ENCODE measurements around the gene DPF3.

DPF3 gene

GRCh38 chr14:72714094-72714493 lies 179.8 kb downstream of the DPF3 start:
- Histone ChIP-seq H3K23ac (ENCODE audit: low read length) (no peak overlapping the region), H3K4me3 (ENCODE audit: low read depth, low read length) (no peak overlapping the region), H2BK120ac (ENCODE audit: insufficient read depth, low read length, poor library complexity) (no peak overlapping the region), H3K9me3 (ENCODE audit: insufficient read depth, low read depth, low read length) (no peaks in the 10 kb centered on the region), H3K79me2 (ENCODE audit: control insufficient read depth, insufficient read depth, low read length, poor library complexity) (no peaks in the 10 kb centered on the region), H3K27me3 (ENCODE audit: insufficient read depth, low read length) (no peaks in the 10 kb centered on the region), H3K4me1 (ENCODE audit: control insufficient read depth in 1 of 2, insufficient read depth in 2 of 2, low read length in 2 of 2) (peaks cover 0 to 7% of the 10 kb centered on the region in 2 experiments), H4K12ac (ENCODE audit: low read depth, low read length) (no peak overlapping the region), H3K4ac (ENCODE audit: low read depth, low read length) (no peak overlapping the region), H3K18ac (ENCODE audit: low read length) (no peak overlapping the region), H3K36me3 (ENCODE audit: control insufficient read depth in 1 of 2, insufficient read depth in 2 of 2, low read length in 2 of 2) (peaks cover 0 to 3% of the 10 kb centered on the region in 2 experiments), H3K4me2 (ENCODE audit: low read length) (no peak overlapping the region), H3K27ac (ENCODE audit: low read depth, low read length) (no peak overlapping the region), H3K14ac (ENCODE audit: low read length) (no peak overlapping the region), H2AFZ (ENCODE audit: insufficient read depth, low read length, poor library complexity) (peak overlapping the region; percentile 17), H4K91ac (ENCODE audit: low read depth, low read length) (no peak overlapping the region), H4K8ac (ENCODE audit: low read depth, low read length) (no peak overlapping the region), H2BK12ac (ENCODE audit: low read length) (no peak overlapping the region), H2AK5ac (ENCODE audit: low read length) (no peak overlapping the region), H3K9ac (ENCODE audit: low read length) (no peak overlapping the region), H3K79me1 (ENCODE audit: low read length) (no peaks in the 10 kb centered on the region), H2BK5ac (ENCODE audit: low read depth, low read length, poor library complexity) (no peak overlapping the region)
- WGBS (ENCODE audit: extremely low coverage, insufficient coverage, insufficient read length): no CpG with 5 or more reads among the region's 14 CpGs
- no peak for DNase-seq

- H4K8ac ChIP-seq (ENCODE audit: low read depth, low read length): no peak overlapping the region
- H3K9me3 ChIP-seq (ENCODE audit: insufficient read depth, low read depth, low read length): no peaks in the 10 kb centered on the region
- no peaks in the 10 kb centered on the region for H3K27me3 ChIP-seq (ENCODE audit: insufficient read depth, low read length)
- WGBS (ENCODE audit: extremely low coverage, insufficient coverage, insufficient read length): no CpG with 5 or more reads among the region's 12 CpGs
- no peaks in the 10 kb centered on the region for H3K79me2 ChIP-seq (ENCODE audit: control insufficient read depth, insufficient read depth, low read length, poor library complexity)
- H3K9ac ChIP-seq (ENCODE audit: low read length): no peak overlapping the region
- no peak overlapping the region for H3K23ac ChIP-seq (ENCODE audit: low read length)
- H4K91ac ChIP-seq (ENCODE audit: low read depth, low read length): no peak overlapping the region
- peaks cover 0 to 6% of the 10 kb centered on the region in 2 experiments for H3K36me3 ChIP-seq (ENCODE audit: control insufficient read depth in 1 of 2, insufficient read depth in 2 of 2, low read length in 2 of 2)
- H2AFZ ChIP-seq (ENCODE audit: insufficient read depth, low read length, poor library complexity): no peak overlapping the region
- H3K27ac ChIP-seq (ENCODE audit: low read depth, low read length): no peak overlapping the region
- no peak overlapping the region for H2AK5ac ChIP-seq (ENCODE audit: low read length)
- no peak overlapping the region for H3K4ac ChIP-seq (ENCODE audit: low read depth, low read length)
- no peak overlapping the region for H2BK12ac ChIP-seq (ENCODE audit: low read length)
- H4K12ac ChIP-seq (ENCODE audit: low read depth, low read length): no peak overlapping the region
- peaks cover 0 to 7% of the 10 kb centered on the region in 2 experiments for H3K4me1 ChIP-seq (ENCODE audit: control insufficient read depth in 1 of 2, insufficient read depth in 2 of 2, low read length in 2 of 2)
- H3K4me3 ChIP-seq (ENCODE audit: low read depth, low read length): no peak overlapping the region
- H2BK5ac ChIP-seq (ENCODE audit: low read depth, low read length, poor library complexity): no peak overlapping the region
- DNase-seq: no peak
- H3K18ac ChIP-seq (ENCODE audit: low read length): no peak overlapping the region
- no peak overlapping the region for H3K14ac ChIP-seq (ENCODE audit: low read length)
- H3K4me2 ChIP-seq (ENCODE audit: low read length): no peak overlapping the region
- no peak overlapping the region for H2BK120ac ChIP-seq (ENCODE audit: insufficient read depth, low read length, poor library complexity)
- no peaks in the 10 kb centered on the region for H3K79me1 ChIP-seq (ENCODE audit: low read length)
These were observed 182.0 kb downstream of the DPF3 start for GRCh38 chr14:72711936-72712335.

GRCh38 chr14:72709916-72710611 lies 183.8 kb downstream of the DPF3 start:
- H2AFZ ChIP-seq (ENCODE audit: insufficient read depth, low read length, poor library complexity): no peak overlapping the region
- no peak overlapping the region for H4K8ac ChIP-seq (ENCODE audit: low read depth, low read length)
- no peak overlapping the region for H2BK5ac ChIP-seq (ENCODE audit: low read depth, low read length, poor library complexity)
- H2AK5ac ChIP-seq (ENCODE audit: low read length): no peak overlapping the region
- no peak overlapping the region for H2BK120ac ChIP-seq (ENCODE audit: insufficient read depth, low read length, poor library complexity)
- no peak for DNase-seq
- H3K9ac ChIP-seq (ENCODE audit: low read length): no peak overlapping the region
- peaks cover 0 to 4% of the 10 kb centered on the region in 2 experiments for H3K4me1 ChIP-seq (ENCODE audit: control insufficient read depth in 1 of 2, insufficient read depth in 2 of 2, low read length in 2 of 2)
- no peaks in the 10 kb centered on the region for H3K79me1 ChIP-seq (ENCODE audit: low read length)
- H3K14ac ChIP-seq (ENCODE audit: low read length): no peak overlapping the region
- no peak overlapping the region for H3K18ac ChIP-seq (ENCODE audit: low read length)
- no peak overlapping the region for H2BK12ac ChIP-seq (ENCODE audit: low read length)
- peaks cover 0 to 6% of the 10 kb centered on the region in 2 experiments for H3K36me3 ChIP-seq (ENCODE audit: control insufficient read depth in 1 of 2, insufficient read depth in 2 of 2, low read length in 2 of 2)
- H3K79me2 ChIP-seq (ENCODE audit: control insufficient read depth, insufficient read depth, low read length, poor library complexity): no peaks in the 10 kb centered on the region
- H3K27ac ChIP-seq (ENCODE audit: low read depth, low read length): no peak overlapping the region
- no peak overlapping the region for H4K91ac ChIP-seq (ENCODE audit: low read depth, low read length)
- no peaks in the 10 kb centered on the region for H3K27me3 ChIP-seq (ENCODE audit: insufficient read depth, low read length)
- no CpG with 5 or more reads among the region's 7 CpGs for WGBS (ENCODE audit: extremely low coverage, insufficient coverage, insufficient read length)
- no peak overlapping the region for H3K4ac ChIP-seq (ENCODE audit: low read depth, low read length)
- no peak overlapping the region for H3K4me2 ChIP-seq (ENCODE audit: low read length)
- H3K23ac ChIP-seq (ENCODE audit: low read length): no peak overlapping the region
- H3K9me3 ChIP-seq (ENCODE audit: insufficient read depth, low read depth, low read length): peaks cover 4% of the 10 kb centered on the region
- H4K12ac ChIP-seq (ENCODE audit: low read depth, low read length): no peak overlapping the region
- no peak overlapping the region for H3K4me3 ChIP-seq (ENCODE audit: low read depth, low read length)

- no peak overlapping the region for H2BK120ac ChIP-seq (ENCODE audit: insufficient read depth, low read length, poor library complexity)
- no peak overlapping the region for H2BK12ac ChIP-seq (ENCODE audit: low read length)
- peak; percentile 11 to 41 for DNase-seq
- no peak overlapping the region for H3K4me3 ChIP-seq (ENCODE audit: low read depth, low read length)
- H3K9ac ChIP-seq (ENCODE audit: low read length): no peak overlapping the region
- H3K4me1 ChIP-seq (ENCODE audit: control insufficient read depth in 1 of 2, insufficient read depth in 2 of 2, low read length in 2 of 2): peaks cover 0 to 2% of the 10 kb centered on the region in 2 experiments
- H3K79me1 ChIP-seq (ENCODE audit: low read length): no peaks in the 10 kb centered on the region
- H3K18ac ChIP-seq (ENCODE audit: low read length): no peak overlapping the region
- no peak overlapping the region for H4K8ac ChIP-seq (ENCODE audit: low read depth, low read length)
- H3K79me2 ChIP-seq (ENCODE audit: control insufficient read depth, insufficient read depth, low read length, poor library complexity): no peaks in the 10 kb centered on the region
- no peak overlapping the region for H2AFZ ChIP-seq (ENCODE audit: insufficient read depth, low read length, poor library complexity)
- peaks cover 4% of the 10 kb centered on the region for H3K9me3 ChIP-seq (ENCODE audit: insufficient read depth, low read depth, low read length)
- H3K4ac ChIP-seq (ENCODE audit: low read depth, low read length): no peak overlapping the region
- H3K4me2 ChIP-seq (ENCODE audit: low read length): no peak overlapping the region
- H2AK5ac ChIP-seq (ENCODE audit: low read length): no peak overlapping the region
- no CpG with 5 or more reads among the region's 13 CpGs for WGBS (ENCODE audit: extremely low coverage, insufficient coverage, insufficient read length)
- H4K12ac ChIP-seq (ENCODE audit: low read depth, low read length): no peak overlapping the region
- no peak overlapping the region for H3K27ac ChIP-seq (ENCODE audit: low read depth, low read length)
- H3K27me3 ChIP-seq (ENCODE audit: insufficient read depth, low read length): no peaks in the 10 kb centered on the region
- H3K36me3 ChIP-seq (ENCODE audit: control insufficient read depth in 1 of 2, insufficient read depth in 2 of 2, low read length in 2 of 2): peaks cover 0 to 2% of the 10 kb centered on the region in 2 experiments
- no peak overlapping the region for H4K91ac ChIP-seq (ENCODE audit: low read depth, low read length)
- H2BK5ac ChIP-seq (ENCODE audit: low read depth, low read length, poor library complexity): no peak overlapping the region
- H3K14ac ChIP-seq (ENCODE audit: low read length): no peak overlapping the region
- no peak overlapping the region for H3K23ac ChIP-seq (ENCODE audit: low read length)
These were observed 185.0 kb downstream of the DPF3 start for GRCh38 chr14:72708708-72709475.

All from trophoblast cell (in vitro differentiated cells and primary cell).